Measurements from ENCODE around the gene ATF3. TPM values are rescaled to one million over a fixed set of nuclear protein-coding genes. Genes with fewer than 3 reads are reported as not detected.
A peak's percentile ranks its signal among the peaks of the same experiment; 100 is the strongest.

Gene ATF3
- total and polyA plus RNA-seq, 8 donors: 8.3 to 28.8 (median 20.4) TPM

GRCh38 chr1:212667223-212668139 lies 58.9 kb downstream of the ATF3 start:
- Histone ChIP-seq H3K27ac (peak overlapping the region in 2 of 4 donors; percentile 32 to 48), H3K9me3 (no peaks in the 10 kb centered on the region), H3K36me3 (no peaks in the 10 kb centered on the region), H3K27me3 (no peaks in the 10 kb centered on the region), H3K4me1 (peaks cover 0 to 4% (median 0%) of the 10 kb centered on the region in 3 donors), H3K4me3 (no peak overlapping the region)
- ATAC-seq (peak in 3 of 4 donors; percentile 9 to 58 (median 18)), FAIRE-seq (no peak), DNase-seq (peak in 1 of 6 donors; percentile 24)
- 65 to 75% methylated on average over 9 of the region's 9 CpGs for WGBS, 2 donors
- intact Hi-C loops (cut with DNase I): loop anchor here in 1 of 3 donors (5.0 kb wide), 1 partner anchor 120 kb away; no protein-coding TSS in a partner anchor
- no peak for TF ChIP-seq CTCF (IDR thresholded peaks at IDR 0.05)

GRCh38 chr1:212668477-212668876 lies 59.9 kb downstream of the ATF3 start:
- no peak for DNase-seq
- no peak for ATAC-seq
- Histone ChIP-seq H3K36me3 (no peaks in the 10 kb centered on the region), H3K27me3 (no peaks in the 10 kb centered on the region), H3K4me3 (no peak overlapping the region), H3K9me3 (no peaks in the 10 kb centered on the region), H3K27ac (peak overlapping the region in 2 of 4 donors; percentile 32 to 48), H3K4me1 (peaks cover 0 to 4% (median 0%) of the 10 kb centered on the region in 3 donors)
- TF ChIP-seq CTCF (IDR thresholded peaks at IDR 0.05): no peak
- 64 to 74% methylated on average over 5 of the region's 5 CpGs for WGBS, 2 donors
- FAIRE-seq: no peak
- intact Hi-C loops (cut with DNase I): loop anchor here in 1 of 3 donors (5.0 kb wide), 1 partner anchor 119 kb away; no protein-coding TSS in a partner anchor

- no peaks in the 10 kb centered on the region for H3K9me3 ChIP-seq
- intact Hi-C loops (cut with DNase I): loop anchor here in 1 of 3 donors (5.0 kb wide), 1 partner anchor 118 kb away; no protein-coding TSS in a partner anchor
- no peak overlapping the region for H3K27ac ChIP-seq
- ATAC-seq (no peak), FAIRE-seq (no peak), DNase-seq (no peak)
- no peak for TF ChIP-seq CTCF (IDR thresholded peaks at IDR 0.05)
- H3K36me3 ChIP-seq: no peaks in the 10 kb centered on the region
- WGBS, 2 donors: 74 to 79% methylated on average over 2 of the region's 2 CpGs
- no peaks in the 10 kb centered on the region for H3K27me3 ChIP-seq
- peaks cover 0 to 4% (median 0%) of the 10 kb centered on the region in 3 donors for H3K4me1 ChIP-seq
- H3K4me3 ChIP-seq: no peak overlapping the region
These were observed 60.5 kb downstream of the ATF3 start for GRCh38 chr1:212669102-212669501.

GRCh38 chr1:212669600-212669999 lies 61.0 kb downstream of the ATF3 start:
- WGBS, 2 donors: 74 to 85% methylated on average over 8 of the region's 8 CpGs
- no peak for DNase-seq
- Histone ChIP-seq H3K36me3 (no peaks in the 10 kb centered on the region), H3K9me3 (no peaks in the 10 kb centered on the region), H3K27ac (no peak overlapping the region), H3K27me3 (no peaks in the 10 kb centered on the region), H3K4me3 (no peak overlapping the region), H3K4me1 (peaks cover 0 to 4% (median 0%) of the 10 kb centered on the region in 3 donors)
- no peak for TF ChIP-seq CTCF (IDR thresholded peaks at IDR 0.05)
- intact Hi-C loops (cut with DNase I): loop anchor here in 1 of 3 donors (5.0 kb wide), 1 partner anchor 118 kb away; no protein-coding TSS in a partner anchor
- no peak for ATAC-seq
- FAIRE-seq: no peak

Measured in pancreas (tissue), 10 donors.